GM12878 (cell line): ENCODE measurements around the gene ARL14. TPM values are rescaled to one million over a fixed set of nuclear protein-coding genes. Genes with fewer than 3 reads are reported as not detected.

ENCODE experiments used
- ATAC-seq: fragments of 200-7000 bp; cut with Tn5 transposase; 3 replicates; pipeline ENCODE4 v1.9.1; 2020; ENCODE audit warnings: mild to moderate bottlenecking, moderate library complexity
- BruUV-seq: library from RNA; stranded (reverse); fragments of 400-500 nt; replicated peaks from 2 replicates; lab custom pipeline; 2021; lab: Mats Ljungman, UMichigan
- CTCF ChIA-PET: fragments of 300-600 bp; sonication (Branson Sonifier 250); formaldehyde crosslinking; extraction: SDS; loops from one replicate; lab custom pipeline; 2021; ENCODE audit warnings: inconsistent platforms; lab: Yijun Ruan, JAX
- POLR2A ChIA-PET: fragments of 350-600 bp; formaldehyde crosslinking; extraction: SDS; loops from one replicate; lab custom pipeline; 2021; ENCODE audit warnings: inconsistent platforms; lab: Charles Lee
- RAD21 ChIA-PET: fragments of 300-600 bp; sonication (Branson Sonifier 250); formaldehyde crosslinking; loops from one replicate; lab custom pipeline; 2023; ENCODE audit warnings: antibody characterized with exemption; ENCODE audit not compliant: unreplicated experiment; lab: Charles Lee
- SMC1A ChIA-PET: fragments of 300-600 bp; sonication (Branson Sonifier 250); formaldehyde crosslinking; loops from one replicate; lab custom pipeline; 2023; ENCODE audit not compliant: unreplicated experiment, uncharacterized antibody; lab: Charles Lee
- DNase-seq: peaks from one replicate; pipeline ENCODE4 v3.0.0-alpha.2; 2011; ENCODE audit warnings: low read depth, low spot score
- FAIRE-seq: peaks from 3 replicates; lab custom pipeline; 2011; peaks lifted over from hg19 to GRCh38; lab: Jason Lieb, UNC
- H2AFZ ChIP-seq: 2 replicates; pipeline ENCODE4 v1.6.0; 2011; ENCODE audit warnings: low read depth, low read length, control low read depth; ENCODE audit not compliant: control insufficient read depth
- H3K27ac ChIP-seq: 2 replicates; pipeline ENCODE4 v1.5.1; 2011; ENCODE audit warnings: control low read depth; ENCODE audit not compliant: control insufficient read depth, insufficient read depth
- H3K27me3 ChIP-seq, 2 experiments: replicated peaks in 1 of 2; 2 replicates each; pipeline versions ENCODE4 v1.6.0 to v1.6.1; 2011; ENCODE audit warnings: low read length in 1 of 2; ENCODE audit not compliant: control insufficient read depth in 2 of 2, insufficient read depth in 2 of 2
- H3K36me3 ChIP-seq, 2 experiments: 2 replicates each; pipeline ENCODE4 v1.5.1; 2011; ENCODE audit warnings: low read length in 1 of 2; ENCODE audit not compliant: control insufficient read depth in 2 of 2, insufficient read depth in 2 of 2
- H3K4me1 ChIP-seq: 2 replicates; pipeline ENCODE4 v1.6.1; 2011; ENCODE audit warnings: mild to moderate bottlenecking, low read length, moderate library complexity, mixed read lengths; ENCODE audit not compliant: control insufficient read depth, insufficient read depth
- H3K4me2 ChIP-seq: 2 replicates; pipeline ENCODE4 v1.6.0; 2011; ENCODE audit warnings: control low read depth; ENCODE audit not compliant: control insufficient read depth, insufficient read depth
- H3K4me3 ChIP-seq: fragments of 200-600 bp; sonication (generic); 2 replicates; pipeline ENCODE4 v1.5.1; 2016
- H3K79me2 ChIP-seq: 2 replicates; pipeline ENCODE4 v1.6.0; 2011; ENCODE audit warnings: low read length; ENCODE audit not compliant: control insufficient read depth, insufficient read depth
- H3K9ac ChIP-seq: 2 replicates; pipeline ENCODE4 v1.8.0; 2011; ENCODE audit warnings: low read length, control low read depth, mixed read lengths; ENCODE audit not compliant: control insufficient read depth, insufficient read depth
- H3K9me3 ChIP-seq: replicated peaks from 3 replicates; pipeline ENCODE4 v1.5.1; 2011; ENCODE audit warnings: mild to moderate bottlenecking, low read length; ENCODE audit not compliant: control insufficient read depth, insufficient read depth
- H4K20me1 ChIP-seq: 2 replicates; pipeline ENCODE4 v1.6.0; 2011; ENCODE audit not compliant: control insufficient read depth, insufficient read depth
- JUND ChIP-seq: IDR thresholded peaks from 2 replicates; pipeline ENCODE4 v1.6.1; 2012; ENCODE audit warnings: low read depth, mild to moderate bottlenecking, low read length, improper control_type of control experiment, moderate library complexity
- KLF5 ChIP-seq: fragments of 450-650 bp; IDR thresholded peaks from 2 replicates; pipeline ENCODE4 v1.6.1; 2014; ENCODE audit warnings: mild to moderate bottlenecking; ENCODE audit not compliant: partially characterized antibody
- MTA2 ChIP-seq: fragments of 450-650 bp; IDR thresholded peaks from 2 replicates; pipeline ENCODE4 v1.6.1; 2016; ENCODE audit warnings: low read depth, mild to moderate bottlenecking, moderate library complexity
- PKNOX1 ChIP-seq: fragments of 450-650 bp; IDR thresholded peaks from 2 replicates; pipeline ENCODE4 v1.6.1; 2016; ENCODE audit warnings: mild to moderate bottlenecking
- SIX5 ChIP-seq: IDR thresholded peaks from 2 replicates; pipeline ENCODE4 v1.6.1; 2011; ENCODE audit warnings: mild to moderate bottlenecking, low read depth, low read length, moderate library complexity; ENCODE audit not compliant: severe bottlenecking
- SMAD5 ChIP-seq: IDR thresholded peaks from 2 replicates; pipeline ENCODE4 v1.6.1; 2016; ENCODE audit warnings: antibody characterized with exemption, low read depth
- SP1 ChIP-seq: IDR thresholded peaks from one replicate; pipeline ENCODE4 v1.6.1; 2011; ENCODE audit warnings: low read depth, low read length
- WGBS: methylation state at CpG from one replicate; pipeline ENCODE4 v1.1.6; 2016; ENCODE audit warnings: low lambda C conversion rate; ENCODE audit not compliant: insufficient replicate concordance, insufficient coverage; ENCODE audit errors: missing lambda C conversion rate; 5-methylcytosine and 5-hydroxymethylcytosine counted together
- in situ Hi-C: fragments of 300-500 bp; cut with MboI; formaldehyde crosslinking; loops from 9 replicates; pipeline ENCODE4 v1.14.3; 2018; ENCODE audit warnings: mixed read lengths
- intact Hi-C: fragments of 100-400 bp; cut with micrococcal nuclease; formaldehyde crosslinking; loops from one replicate; pipeline ENCODE4 v1.14.2; 2022; ENCODE audit not compliant: unreplicated experiment
- polyA plus RNA-seq, 11 experiments: library from polyadenylated mRNA; depleted of rRNA in 4 of 11; unstranded in 6 of 11; stranded (reverse) in 5 of 11; fragments of >200 nt; fragmentation: Nextera tagmentation in 4 of 11; fragmentation: Illumina TruSeq in 1 of 11; extraction: Ambion mirVana in 4 of 11; extraction: Trizol in 1 of 11; gene quantifications; 1 replicate in 1 of 11; 2 replicates in 10 of 11; pipeline versions ENCODE4 v1.2.1 to v1.2.3, GENCODE V29; 2011 to 2016; ENCODE audit warnings: inconsistent platforms in 2 of 11, missing spikeins in 2 of 11, low read depth in 1 of 11
- total RNA-seq, 4 experiments: library from RNA; depleted of rRNA in 3 of 4; stranded (reverse); fragments of >200 nt in 3 of 4; fragmentation: Illumina TruSeq in 1 of 4; extraction: Trizol in 1 of 4; gene quantifications; 2 replicates each; pipeline versions ENCODE4 v1.2.1 to v1.2.3, GENCODE V29; 2013 to 2021
- TF ChIP-seq, protein P1 (sequence below): IDR thresholded peaks from 2 replicates; pipeline ENCODE4 v1.6.1; 2012; ENCODE audit warnings: mild to moderate bottlenecking, low read depth, low read length
- TF ChIP-seq, protein P2 (sequence below): fragments of 450-650 bp; IDR thresholded peaks from 2 replicates; pipeline ENCODE4 v1.6.1; 2017; ENCODE audit warnings: antibody characterized with exemption, mild to moderate bottlenecking, moderate library complexity

Gene ARL14
- total and polyA plus RNA-seq, 10 of the 15 experiments (the other 5 are each of a cell fraction or from before 2014, with no cell fraction given), result 0.04 to 0.18 TPM; not detected in 8

DNA sequence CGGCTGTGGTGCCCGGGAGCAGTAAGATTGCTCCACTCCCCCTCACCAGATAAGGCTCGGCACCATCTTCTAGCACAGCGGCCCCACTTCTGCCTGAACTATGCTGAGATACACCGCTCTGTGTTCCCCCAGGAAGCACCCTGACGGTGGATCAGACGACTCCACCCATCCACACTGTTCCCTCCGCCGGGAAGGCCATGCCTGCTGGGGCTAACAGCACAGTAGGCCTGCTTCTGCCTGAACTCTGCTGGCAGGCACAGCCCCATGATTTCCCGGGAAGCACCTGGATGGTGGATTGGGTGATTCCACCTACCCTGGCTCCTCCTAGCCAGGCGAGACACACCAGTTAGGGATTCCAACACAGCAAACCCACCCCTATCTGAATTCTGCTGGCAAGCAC is 42.8 kb downstream of the ARL14 start:
- no peak overlapping the region for H3K9ac ChIP-seq
- no peaks in the 10 kb centered on the region; a peak in 1 of 4 replicates for H3K27me3 ChIP-seq
- no TSS peak for BruUV-seq
- in situ Hi-C loops, result no loop called here
- H3K36me3 ChIP-seq, result no peaks in the 10 kb centered on the region
- H3K27ac ChIP-seq, result no peak overlapping the region
- H4K20me1 ChIP-seq, result no peaks in the 10 kb centered on the region
- ChIA-PET CTCF (interaction anchor here (0.7 to 1.5 kb wide), 3 partner anchors 11 to 66 kb away, joined by 3 to 5 read pairs (median 3); no protein-coding TSS in a partner anchor), POLR2A (no interaction called here), RAD21 (no interaction called here), SMC1A (no interaction called here)
- no peak overlapping the region for H2AFZ ChIP-seq
- no peak for ATAC-seq
- no peaks in the 10 kb centered on the region for H3K4me1 ChIP-seq
- WGBS, result 57% methylated on average over 11 of the region's 11 CpGs
- no peaks in the 10 kb centered on the region for H3K79me2 ChIP-seq
- no peaks in the 10 kb centered on the region for H3K9me3 ChIP-seq
- H3K4me3 ChIP-seq, result no peak overlapping the region
- FAIRE-seq, result no peak
- no peak overlapping the region for H3K4me2 ChIP-seq
- intact Hi-C loops, result no loop called here
- no peak for DNase-seq
- TF ChIP-seq SIX5 (no peak), PKNOX1 (no peak), KLF5 (no peak), SMAD5 (no peak), SP1 (no peak), MTA2 (no peak), JUND (no peak)
- TF ChIP-seq, protein P1, sequence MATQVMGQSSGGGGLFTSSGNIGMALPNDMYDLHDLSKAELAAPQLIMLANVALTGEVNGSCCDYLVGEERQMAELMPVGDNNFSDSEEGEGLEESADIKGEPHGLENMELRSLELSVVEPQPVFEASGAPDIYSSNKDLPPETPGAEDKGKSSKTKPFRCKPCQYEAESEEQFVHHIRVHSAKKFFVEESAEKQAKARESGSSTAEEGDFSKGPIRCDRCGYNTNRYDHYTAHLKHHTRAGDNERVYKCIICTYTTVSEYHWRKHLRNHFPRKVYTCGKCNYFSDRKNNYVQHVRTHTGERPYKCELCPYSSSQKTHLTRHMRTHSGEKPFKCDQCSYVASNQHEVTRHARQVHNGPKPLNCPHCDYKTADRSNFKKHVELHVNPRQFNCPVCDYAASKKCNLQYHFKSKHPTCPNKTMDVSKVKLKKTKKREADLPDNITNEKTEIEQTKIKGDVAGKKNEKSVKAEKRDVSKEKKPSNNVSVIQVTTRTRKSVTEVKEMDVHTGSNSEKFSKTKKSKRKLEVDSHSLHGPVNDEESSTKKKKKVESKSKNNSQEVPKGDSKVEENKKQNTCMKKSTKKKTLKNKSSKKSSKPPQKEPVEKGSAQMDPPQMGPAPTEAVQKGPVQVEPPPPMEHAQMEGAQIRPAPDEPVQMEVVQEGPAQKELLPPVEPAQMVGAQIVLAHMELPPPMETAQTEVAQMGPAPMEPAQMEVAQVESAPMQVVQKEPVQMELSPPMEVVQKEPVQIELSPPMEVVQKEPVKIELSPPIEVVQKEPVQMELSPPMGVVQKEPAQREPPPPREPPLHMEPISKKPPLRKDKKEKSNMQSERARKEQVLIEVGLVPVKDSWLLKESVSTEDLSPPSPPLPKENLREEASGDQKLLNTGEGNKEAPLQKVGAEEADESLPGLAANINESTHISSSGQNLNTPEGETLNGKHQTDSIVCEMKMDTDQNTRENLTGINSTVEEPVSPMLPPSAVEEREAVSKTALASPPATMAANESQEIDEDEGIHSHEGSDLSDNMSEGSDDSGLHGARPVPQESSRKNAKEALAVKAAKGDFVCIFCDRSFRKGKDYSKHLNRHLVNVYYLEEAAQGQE, result no peak
- TF ChIP-seq, protein P2, sequence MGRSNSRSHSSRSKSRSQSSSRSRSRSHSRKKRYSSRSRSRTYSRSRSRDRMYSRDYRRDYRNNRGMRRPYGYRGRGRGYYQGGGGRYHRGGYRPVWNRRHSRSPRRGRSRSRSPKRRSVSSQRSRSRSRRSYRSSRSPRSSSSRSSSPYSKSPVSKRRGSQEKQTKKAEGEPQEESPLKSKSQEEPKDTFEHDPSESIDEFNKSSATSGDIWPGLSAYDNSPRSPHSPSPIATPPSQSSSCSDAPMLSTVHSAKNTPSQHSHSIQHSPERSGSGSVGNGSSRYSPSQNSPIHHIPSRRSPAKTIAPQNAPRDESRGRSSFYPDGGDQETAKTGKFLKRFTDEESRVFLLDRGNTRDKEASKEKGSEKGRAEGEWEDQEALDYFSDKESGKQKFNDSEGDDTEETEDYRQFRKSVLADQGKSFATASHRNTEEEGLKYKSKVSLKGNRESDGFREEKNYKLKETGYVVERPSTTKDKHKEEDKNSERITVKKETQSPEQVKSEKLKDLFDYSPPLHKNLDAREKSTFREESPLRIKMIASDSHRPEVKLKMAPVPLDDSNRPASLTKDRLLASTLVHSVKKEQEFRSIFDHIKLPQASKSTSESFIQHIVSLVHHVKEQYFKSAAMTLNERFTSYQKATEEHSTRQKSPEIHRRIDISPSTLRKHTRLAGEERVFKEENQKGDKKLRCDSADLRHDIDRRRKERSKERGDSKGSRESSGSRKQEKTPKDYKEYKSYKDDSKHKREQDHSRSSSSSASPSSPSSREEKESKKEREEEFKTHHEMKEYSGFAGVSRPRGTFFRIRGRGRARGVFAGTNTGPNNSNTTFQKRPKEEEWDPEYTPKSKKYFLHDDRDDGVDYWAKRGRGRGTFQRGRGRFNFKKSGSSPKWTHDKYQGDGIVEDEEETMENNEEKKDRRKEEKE, result no peak
